Stimulated activated naive CD4-positive, alpha-beta T cell (primary cell): ENCODE results near the gene ATG9B.

Experiments
- DNase-seq, 6 experiments: peaks; one replicate each; lab custom pipeline; 2025; lab: John Stamatoyannopoulos, UW

ATG9B gene

GRCh38 chr7:151024435-151025056 lies at the start of gene ATG9B:
TSS of gene ATG9B (minus strand) at chr7:151024494. CDS start at chr7:151024423, 71 bp downstream.
- DNase-seq, result no peak

GRCh38 chr7:151073990-151074389 lies 49.7 kb upstream of the ATG9B start:
- no peak for DNase-seq

- no peak for DNase-seq
These were observed 47.0 kb upstream of the ATG9B start for GRCh38 chr7:151071032-151071866.

- no peak for DNase-seq
These were observed 46.3 kb upstream of the ATG9B start for GRCh38 chr7:151070574-151070960.

GRCh38 chr7:151069841-151070573 lies 45.7 kb upstream of the ATG9B start:
- DNase-seq, result no peak

GRCh38 chr7:151068069-151068773 lies 43.9 kb upstream of the ATG9B start:
- no peak for DNase-seq

- DNase-seq, result no peak
These were observed 42.1 kb upstream of the ATG9B start for GRCh38 chr7:151066273-151066974.

GRCh38 chr7:151065516-151065915 lies 41.2 kb upstream of the ATG9B start:
- DNase-seq, result no peak

- DNase-seq, result no peak
These were observed 40.7 kb upstream of the ATG9B start for GRCh38 chr7:151064993-151065392.

GRCh38 chr7:151064454-151064853 lies 40.2 kb upstream of the ATG9B start:
- DNase-seq, result no peak

GRCh38 chr7:151063212-151063561 lies 38.9 kb upstream of the ATG9B start:
- DNase-seq, result no peak

- no peak for DNase-seq
These were observed 38.3 kb upstream of the ATG9B start for GRCh38 chr7:151062399-151063211.

- DNase-seq, result no peak
These were observed 37.8 kb upstream of the ATG9B start for GRCh38 chr7:151062111-151062398.

- DNase-seq, result no peak
These were observed 37.2 kb upstream of the ATG9B start for GRCh38 chr7:151061213-151062110.

GRCh38 chr7:151060416-151061212 lies 36.3 kb upstream of the ATG9B start:
- DNase-seq, result no peak

GRCh38 chr7:151060113-151060415 lies 35.8 kb upstream of the ATG9B start:
- no peak for DNase-seq

GRCh38 chr7:151059367-151060112 lies 35.2 kb upstream of the ATG9B start, which contains the start of gene SLC4A2:
TSS of gene SLC4A2 (plus strand) at chr7:151059589. CDS start at chr7:151061988, 2,399 bp downstream.
- DNase-seq, result peak; percentile 32 to 68 (median 60)

GRCh38 chr7:151058781-151059366 lies 34.6 kb upstream of the ATG9B start:
- peak in 3 of 6 experiments; percentile 31 to 61 (median 56) for DNase-seq
